AG20443 (cell line): ENCODE results near the gene ANKLE2.
"Not testable (repeated sequence)": the region's sequence is repeated elsewhere in the genome, so short reads cannot be mapped to it uniquely, and the experiment has no call there.

Source experiments
- DNase-seq: peaks from one replicate; pipeline ENCODE4 v3.0.0; 2012; ENCODE audit warnings: low spot score, mixed read lengths

Gene ANKLE2

DNA sequence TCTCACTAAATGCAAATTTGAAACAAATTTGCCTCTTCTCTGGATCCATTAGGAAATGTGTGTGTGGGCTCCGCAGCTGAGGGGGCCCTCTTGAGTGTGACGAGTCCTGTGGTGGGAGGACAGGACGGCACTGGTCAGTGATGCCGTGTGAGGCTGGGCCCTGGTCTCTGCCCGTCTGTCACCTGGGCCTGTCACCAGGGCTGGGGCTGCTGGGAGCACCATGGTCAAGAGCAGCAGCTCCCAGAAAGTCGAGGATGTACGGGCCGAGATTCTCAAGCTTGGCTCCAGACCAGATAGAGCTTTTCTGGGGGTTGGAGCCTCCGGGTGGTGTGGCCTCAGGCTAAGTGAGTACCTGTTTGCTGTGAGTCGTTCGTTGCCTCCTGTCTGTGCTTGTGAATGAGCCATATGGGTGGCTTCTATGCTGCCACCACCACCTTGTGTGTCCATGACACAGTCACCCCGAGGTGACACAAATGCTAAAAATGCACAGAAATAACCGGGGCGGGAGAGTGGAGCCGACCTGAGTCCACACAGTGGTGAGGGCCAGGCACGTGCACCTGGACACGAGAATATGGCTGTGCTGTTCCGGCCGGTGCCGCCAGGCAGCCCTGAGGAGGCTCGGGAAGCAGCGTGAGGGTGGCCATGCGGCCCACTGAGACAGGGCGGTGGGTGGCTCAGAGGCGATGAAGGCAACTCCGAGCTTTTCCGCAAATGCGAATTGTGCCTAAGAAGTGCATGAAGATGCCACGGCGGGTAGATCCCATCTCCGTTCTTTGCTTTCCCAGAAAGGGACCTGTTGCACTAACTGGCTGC lies 42.3 kb downstream of the ANKLE2 start:
- no peak for DNase-seq

DNA sequence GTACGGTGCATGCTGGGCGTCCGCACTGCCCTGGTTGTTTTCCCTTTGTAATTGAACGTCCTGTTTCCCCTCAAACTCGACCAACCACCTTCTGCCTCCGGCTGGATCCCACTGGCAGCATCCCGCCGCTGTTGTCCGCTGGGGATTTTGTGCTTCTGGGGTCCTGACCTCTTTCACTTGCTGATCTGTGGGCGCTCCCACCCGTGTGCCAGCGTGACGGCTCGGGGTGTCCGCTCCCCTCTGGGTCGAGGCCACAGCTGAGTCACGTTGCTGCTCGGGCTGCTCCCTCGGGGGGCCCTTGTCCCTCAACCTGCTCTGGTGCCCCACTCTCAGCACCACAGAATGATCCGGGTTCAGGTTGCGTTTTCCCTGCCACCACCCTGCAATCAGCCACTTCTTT lies 43.0 kb downstream of the ANKLE2 start:
- no peak for DNase-seq

DNA sequence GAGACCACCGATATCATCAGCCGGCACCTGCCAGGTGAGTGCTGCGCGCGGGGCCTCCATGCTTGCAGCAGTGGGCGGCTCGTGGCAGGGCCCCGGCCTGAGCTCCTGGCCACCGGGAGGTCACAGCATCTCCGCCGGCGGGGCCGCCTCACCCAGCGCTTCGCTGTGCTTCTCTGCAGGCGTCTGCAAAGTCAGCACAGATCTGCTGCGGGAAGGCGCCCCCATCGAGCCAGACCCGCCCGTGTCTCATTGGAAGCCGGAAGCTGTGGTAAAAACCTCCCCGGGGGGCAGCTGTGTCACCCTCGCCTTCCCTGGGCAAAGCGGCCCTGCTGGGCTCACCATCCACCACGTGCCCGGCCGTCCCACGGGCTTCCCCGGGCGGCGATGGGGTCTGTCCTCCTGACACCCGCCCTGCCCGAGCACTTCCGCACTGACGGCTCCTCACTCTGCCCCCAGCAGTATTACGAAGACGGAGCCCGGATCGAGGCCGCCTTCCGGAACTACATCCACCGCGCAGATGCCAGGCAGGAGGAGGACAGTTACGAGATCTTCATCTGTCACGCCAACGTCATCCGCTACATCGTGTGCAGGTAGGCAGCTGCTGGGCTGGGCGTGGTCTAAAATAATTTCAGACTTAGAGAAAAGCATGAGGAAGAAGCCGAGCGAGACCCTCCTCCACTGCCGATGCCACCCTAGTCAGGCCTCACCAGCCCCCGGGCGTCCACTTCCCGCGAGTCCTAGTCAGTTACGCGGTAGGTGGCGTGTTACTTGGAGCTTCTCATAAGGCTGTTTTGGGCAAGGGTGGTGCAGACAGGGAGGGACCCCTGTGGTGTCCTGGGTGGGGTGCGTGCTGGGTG lies 43.9 kb downstream of the ANKLE2 start:
- no peak for DNase-seq

DNA sequence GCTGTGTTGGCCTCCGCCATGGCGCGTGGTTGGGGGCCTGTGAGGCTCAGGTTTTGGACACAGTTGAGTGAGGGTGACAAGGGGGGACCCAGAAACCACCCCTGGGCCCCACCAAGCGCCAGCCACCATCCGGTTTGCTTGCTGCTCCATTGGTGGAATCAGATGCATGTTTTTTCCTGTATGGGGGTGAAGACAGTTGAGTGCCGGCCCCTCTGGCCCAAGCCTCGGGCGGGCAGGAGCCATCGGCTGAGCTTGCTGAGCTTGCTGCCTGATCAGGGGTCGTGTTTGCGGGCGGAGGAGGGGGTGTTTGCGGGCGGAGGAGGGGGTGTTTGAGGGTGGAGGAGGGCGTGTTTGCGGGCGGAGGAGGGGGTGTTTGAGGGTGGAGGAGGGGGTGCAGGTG lies 44.6 kb downstream of the ANKLE2 start:
- no peak for DNase-seq

DNA sequence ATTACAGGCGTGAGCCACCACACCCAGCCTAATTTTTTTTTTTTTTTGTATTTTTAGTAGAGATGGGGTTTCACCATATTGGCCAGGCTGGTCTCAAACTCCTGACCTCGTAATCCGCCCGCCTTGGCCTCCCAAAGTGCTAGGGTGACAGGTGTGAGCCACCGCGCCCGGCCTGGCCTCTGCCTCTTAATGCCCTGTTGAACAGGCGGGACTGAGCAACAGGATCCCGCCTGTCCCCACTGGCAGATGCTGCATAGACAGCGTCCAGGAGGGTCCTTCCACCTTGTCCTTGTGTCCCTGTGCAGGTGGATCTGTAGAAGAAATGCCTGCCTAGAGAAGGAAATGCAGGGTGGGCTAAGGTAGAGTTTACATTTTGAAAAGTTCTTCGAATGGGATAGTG lies 45.3 kb downstream of the ANKLE2 start:
- no peak for DNase-seq

DNA sequence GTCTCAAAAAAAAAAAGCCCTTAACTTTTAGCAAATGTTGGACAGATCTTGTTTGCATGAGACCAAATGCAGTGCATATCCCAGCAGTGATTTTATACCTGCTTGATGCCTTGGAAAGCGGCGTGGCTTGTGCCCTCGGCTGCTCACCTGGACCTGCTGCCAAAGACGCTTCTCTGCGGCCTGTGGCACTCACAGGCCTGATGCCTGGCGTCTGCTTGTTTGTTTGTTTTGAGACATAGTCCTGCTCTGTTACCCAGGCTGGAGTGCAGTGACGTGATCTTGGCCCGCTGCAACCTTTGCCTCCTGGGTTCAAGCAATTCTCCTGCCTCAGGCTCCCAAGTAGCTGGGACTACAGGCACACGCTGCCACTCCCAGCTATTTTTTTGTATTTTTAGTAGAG lies 45.8 kb downstream of the ANKLE2 start:
- DNase-seq, result no peak

DNA sequence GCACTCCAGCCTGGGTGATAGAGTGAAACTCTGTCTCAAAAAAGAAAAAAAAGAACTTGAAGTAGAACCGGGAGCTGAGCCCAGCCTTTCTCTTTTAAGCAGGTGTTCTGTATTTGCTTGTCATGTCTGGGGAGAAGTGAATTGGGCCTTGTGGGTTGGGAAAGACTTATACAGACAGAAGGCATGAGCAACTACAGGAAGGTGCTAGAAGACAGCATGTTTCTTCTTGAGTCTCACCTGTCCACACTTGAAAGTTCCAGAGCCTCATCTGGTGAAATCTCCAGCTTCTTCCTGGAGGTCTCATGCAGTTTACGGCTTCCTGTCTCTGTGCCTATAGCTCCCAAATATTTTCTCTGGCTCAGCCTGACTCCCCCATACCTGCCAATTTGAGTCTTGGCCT lies 48.5 kb downstream of the ANKLE2 start:
- DNase-seq, result no peak

DNA sequence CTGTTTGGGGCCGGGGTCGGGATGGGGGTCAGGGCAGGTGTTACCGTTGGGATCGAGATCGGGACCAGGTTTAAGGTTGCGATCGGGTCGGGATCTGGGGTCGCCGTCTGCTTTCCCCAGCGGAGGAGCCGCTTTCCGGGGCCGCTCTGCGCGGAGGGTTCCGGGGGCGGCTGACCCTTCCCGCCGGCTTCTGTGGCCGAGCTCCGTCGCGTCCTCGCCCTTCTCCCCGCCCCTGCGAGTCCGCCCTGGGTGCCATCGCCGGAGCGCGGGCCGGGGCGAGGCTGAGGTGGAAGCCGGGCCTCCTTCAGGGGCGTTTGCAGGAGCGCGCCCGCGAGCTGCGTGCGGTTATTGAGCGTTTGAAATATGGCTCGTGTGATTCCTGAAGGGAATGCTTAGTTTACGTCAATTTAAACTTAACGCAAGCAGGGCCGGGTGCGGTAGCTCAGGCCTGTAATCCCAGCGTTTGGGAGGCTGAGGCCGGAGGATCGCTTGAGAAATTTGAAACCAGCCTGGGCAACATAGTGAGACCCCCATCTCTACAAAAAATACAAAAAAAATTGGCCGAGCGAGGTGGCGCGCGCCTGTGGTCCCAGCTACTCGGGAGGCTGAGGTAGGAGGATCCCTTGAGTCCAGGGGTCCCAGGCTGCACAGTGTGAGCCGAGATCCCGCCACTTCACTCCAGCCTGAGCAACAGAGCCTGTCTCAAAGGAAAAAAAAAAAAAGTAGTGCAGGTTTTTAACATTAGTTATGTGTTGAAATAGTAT lies 50.4 kb downstream of the ANKLE2 start:
- peak; percentile 57 for DNase-seq

DNA sequence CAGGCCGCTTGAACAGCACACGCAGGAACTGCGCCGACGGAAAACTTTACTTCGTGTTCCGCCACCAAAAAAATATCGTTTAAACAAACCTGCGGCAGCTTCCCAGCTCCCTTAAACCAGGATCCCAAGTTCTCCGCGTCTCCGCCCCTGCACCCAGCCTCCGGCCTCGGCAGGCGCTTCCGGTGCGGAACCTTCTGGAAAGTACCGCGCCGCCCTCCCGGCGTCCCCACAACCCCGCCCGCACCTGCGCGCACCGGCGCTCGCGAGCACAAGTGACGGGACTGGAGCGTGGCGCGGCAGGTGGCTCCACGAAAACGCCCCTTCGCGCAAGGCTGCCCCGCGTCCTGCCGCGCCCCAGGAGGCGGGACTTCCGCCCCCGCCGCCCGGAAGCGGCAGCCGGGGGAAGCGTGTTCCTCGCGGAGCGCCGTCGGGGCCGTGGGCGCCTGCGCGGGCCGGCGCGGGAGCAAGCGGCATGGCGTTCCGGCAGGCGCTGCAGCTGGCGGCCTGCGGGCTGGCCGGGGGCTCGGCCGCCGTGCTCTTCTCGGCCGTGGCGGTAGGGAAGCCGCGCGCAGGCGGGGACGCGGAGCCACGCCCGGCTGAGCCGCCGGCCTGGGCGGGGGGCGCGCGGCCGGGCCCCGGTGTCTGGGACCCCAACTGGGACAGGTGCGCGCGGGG lies 51.1 kb downstream of the ANKLE2 start, which contains the start of gene PGAM5:
TSS of gene PGAM5 (plus strand) at position 438 of the 675 bp plus-strand sequence. CDS start at position 473, 35 bp downstream.
- peak; percentile 99 for DNase-seq

DNA sequence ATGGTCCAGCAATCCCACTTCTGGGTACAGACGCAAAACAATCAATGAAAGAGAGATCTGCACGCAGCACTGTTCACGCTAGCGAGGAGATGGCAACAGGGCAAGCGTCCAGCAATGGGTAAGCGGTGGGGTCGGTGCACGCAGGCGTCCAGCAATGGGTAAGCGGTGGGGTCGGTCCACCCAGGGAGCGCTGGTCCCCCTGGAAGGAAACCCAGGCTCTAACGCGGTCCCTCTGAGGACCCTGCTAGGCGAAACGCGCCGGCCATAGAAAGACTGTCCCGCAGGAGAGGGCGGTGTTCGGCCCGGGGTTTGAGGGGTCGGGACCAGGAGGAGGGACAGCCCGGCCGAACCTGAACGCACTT lies 51.6 kb downstream of the ANKLE2 start:
- no peak for DNase-seq

DNA sequence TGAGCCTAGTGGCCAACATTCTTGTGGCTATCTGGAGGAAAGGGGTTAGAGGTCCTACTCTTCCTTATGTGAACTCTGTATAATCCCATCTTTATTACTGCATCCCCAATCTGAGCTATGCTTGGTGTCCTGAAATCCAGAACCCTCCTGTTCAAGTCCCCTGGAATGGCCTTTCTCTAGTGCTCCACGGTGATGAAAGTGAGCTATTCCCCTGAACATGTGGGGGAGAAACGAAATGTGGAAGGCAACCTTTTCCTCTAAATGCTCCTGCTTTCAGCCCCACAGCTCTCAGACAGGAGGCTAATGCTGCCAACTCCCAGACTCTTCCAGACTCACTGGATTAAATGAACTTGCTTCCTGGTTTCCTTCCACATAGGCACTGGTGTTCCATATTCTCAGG lies 53.5 kb downstream of the ANKLE2 start:
- DNase-seq, result no peak

DNA sequence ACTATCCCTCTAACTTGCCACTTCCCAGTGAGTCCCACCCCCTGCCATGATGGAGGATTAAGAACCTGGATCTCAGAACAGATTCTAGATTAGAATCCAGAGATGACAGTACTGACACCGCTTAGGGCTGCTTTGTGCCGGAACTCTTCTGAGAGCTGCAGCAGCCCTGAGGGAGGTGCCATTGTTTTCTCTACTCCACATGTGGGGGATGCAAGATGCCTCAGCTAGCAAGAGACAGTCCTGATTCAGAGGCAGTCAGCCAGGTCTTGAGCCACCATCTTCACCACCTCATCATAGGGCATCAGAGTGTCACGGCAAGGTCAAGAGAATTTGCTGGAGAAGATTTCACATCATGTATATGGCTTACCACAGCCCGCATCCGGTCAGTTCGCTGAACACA lies 54.4 kb downstream of the ANKLE2 start:
- DNase-seq, result no peak

DNA sequence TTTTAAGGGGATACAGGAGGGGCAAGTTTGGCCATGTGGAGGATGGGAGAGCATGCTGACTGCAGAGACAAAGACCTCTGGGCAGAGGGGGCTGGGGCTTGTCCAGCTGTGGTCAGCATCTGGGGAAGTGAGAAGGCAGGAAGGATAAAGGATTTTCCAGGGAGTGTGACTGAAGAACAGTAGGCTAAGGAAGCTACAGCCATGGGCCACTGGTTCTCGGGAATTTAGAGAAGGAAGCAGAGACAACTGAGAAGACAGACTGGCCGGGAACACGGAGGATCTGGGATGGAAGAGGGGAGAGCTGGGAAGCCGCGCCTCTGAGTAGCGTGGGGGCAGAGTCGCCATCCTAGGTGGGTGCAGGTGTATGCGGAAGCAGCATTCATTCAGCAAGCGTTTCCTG lies 58.0 kb downstream of the ANKLE2 start:
- DNase-seq, result no peak

DNA sequence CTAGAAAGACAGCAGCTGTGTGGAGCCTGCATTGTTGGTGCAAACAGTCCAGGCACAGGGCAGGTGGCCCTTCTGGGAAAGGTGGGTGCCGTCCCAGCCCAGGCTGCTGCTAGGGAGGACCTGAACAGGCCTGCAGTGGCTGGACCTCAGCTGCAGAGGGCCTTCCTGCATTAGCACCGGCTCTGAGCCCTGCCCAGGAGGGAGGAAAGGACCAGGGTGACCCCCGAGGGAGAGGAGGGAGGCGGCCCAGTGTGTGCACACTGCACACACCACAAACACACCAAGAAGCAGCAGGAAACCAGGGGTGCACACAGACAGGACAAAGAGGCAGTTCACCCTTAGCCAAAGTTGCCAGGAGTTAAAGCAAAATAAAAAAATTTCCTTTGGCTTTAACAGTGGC lies 59.0 kb downstream of the ANKLE2 start:
- DNase-seq, result no peak

DNA sequence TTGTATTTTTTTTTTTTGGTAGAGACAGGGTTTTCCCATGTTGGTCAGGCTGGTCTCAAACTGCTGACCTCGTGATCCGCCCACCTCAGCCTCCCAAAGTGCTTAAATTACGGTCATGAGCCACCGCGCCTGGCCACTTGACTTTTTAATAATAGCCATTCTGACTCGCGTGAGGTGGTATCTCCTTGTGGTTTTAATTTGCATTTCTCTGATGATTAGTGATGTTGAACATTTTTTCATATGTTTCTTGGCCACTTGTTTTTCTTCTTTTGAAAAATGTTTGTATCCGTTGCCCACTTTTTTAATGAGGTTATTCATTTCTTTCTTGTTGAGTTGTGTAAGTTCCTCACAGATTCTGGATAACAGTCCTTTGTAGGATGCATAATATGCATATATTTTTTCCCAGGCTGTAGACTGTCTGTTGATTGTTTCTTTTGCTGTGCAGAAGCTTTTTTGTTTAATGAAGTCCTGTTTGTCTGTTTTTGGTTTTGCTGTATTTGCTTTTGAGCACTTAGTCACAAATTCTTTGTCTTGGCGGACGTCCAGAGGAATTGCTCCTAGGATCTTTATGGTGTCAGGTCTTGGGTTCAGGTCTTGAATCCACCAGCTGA lies 61.3 kb downstream of the ANKLE2 start:
- DNase-seq, result no peak

DNA sequence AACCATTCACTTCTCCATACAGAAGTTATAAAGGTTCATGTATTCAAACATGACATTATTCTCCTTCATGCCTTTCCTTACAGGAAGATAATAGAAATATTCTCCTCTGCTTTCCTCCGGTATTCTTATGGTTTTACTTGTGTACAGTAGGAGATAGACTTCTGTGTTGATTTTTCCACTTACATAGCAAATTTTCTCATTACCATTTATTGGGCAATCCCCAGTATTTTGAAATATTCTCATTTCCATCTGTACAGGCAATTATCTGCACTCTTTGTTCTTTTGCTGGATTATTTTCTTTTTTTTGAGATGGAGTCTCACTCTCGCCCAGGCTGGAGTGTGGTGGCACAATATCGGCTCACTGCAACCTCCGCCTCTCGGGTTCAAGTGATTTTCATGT lies 63.3 kb downstream of the ANKLE2 start:
- no peak for DNase-seq

DNA sequence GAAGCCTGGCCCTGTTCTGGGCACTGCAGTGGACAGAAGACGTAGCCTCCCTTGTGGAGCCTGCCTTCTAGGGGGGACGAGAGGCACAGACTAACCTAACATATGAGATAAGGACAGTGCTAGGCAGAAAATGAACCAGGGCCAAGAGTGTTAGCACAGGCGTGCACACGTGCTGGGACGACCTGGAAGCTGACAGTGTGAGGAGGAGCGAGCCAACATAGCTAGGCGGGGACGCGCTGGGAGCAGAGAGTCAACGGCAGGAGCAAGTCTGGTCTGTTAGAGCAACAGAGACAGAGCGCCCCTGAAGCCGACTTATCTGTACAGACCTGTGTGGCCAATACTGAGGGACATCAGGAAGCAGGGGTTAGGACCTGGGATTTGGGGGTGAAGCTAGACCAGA lies 66.2 kb downstream of the ANKLE2 start:
- DNase-seq, result no peak

DNA sequence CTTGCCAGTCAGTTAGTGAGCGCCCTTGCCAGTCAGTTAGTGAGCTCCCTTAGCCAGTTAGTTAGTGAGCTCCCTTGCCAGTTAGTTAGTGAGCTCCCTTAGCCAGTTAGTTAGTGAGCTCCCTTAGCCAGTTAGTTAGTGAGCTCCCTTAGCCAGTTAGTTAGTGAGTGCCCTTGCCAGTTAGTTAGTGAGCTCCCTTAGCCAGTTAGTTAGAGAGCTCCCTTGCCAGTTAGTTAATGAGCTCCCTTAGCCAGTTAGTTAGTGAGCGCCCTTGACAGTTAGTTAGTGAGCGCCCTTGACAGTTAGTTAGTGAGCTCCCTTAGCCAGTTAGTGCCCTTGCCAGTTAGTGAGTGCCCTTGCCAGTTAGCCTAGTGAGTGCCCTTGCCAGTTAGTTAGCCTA lies 66.7 kb downstream of the ANKLE2 start:
- DNase-seq, result not testable (repeated sequence)

DNA sequence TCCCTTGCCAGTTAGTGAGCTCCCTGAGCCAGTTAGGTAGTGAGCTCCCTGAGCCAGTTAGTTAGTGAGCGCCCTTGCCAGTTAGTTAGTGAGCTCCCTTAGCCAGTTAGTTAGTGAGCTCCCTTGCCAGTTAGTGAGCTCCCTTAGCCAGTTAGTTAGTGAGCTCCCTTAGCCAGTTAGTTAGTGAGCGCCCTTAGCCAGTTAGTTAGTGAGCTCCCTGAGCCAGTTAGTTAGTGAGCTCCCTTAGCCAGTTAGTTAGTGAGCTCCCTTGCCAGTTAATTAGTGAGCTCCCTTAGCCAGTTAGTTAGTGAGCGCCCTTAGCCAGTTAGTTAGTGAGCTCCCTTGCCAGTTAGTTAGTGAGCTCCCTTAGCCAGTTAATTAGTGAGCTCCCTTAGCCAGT lies 69.6 kb downstream of the ANKLE2 start:
- not testable (repeated sequence) for DNase-seq

DNA sequence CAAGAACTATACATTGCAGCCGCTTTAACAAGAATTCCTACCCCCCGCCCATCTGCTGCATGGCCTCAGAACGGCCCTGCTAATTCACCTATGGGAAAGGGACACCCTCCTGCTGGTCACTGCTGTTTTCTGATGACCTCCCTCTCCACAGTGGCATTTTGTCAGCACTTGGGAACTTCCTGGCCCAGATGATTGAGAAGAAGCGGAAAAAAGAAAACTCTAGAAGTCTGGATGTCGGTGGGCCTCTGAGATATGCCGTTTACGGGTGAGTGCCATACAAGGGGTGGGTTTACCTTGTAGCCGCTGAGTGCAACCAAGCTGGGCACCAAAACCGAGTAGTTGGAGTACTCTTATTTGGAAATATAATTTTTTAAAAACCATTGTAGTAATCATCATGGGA lies 71.5 kb downstream of the ANKLE2 start:
- DNase-seq, result no peak

DNA sequence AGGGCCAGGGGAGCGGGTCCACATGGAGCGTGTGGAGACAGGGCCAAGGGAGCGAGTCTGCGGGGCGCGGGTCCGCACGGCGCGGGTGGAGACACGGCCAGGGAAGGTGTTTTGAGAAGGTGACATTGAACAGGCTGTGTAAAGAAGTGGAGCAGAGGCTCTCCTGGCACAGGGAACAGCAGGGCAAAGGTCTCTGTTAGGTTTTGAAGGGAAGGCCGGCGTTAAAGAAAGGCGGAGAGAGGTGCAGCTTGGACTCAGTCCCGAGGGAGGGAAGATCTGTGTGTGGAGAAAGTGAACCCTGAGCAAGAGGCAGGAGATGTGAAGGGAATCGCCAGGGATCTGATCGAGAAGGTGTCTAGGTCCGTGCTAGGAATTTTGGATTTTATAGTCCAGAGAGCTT lies 72.4 kb downstream of the ANKLE2 start:
- DNase-seq, result no peak
